Neural cell (in vitro differentiated cells): ENCODE data around the gene MPPED1.

Experiments
- EZH2 ChIP-seq: fragments of 200-600, 300-800 bp; shearing (Covaris generic), sonication (generic); IDR thresholded peaks from 2 replicates; pipeline ENCODE4 v1.6.1; 2014; ENCODE audit warnings: antibody characterized with exemption, low read length, borderline replicate concordance, mild to moderate bottlenecking; ENCODE audit not compliant: insufficient read depth, poor library complexity, severe bottlenecking
- TF ChIP-seq, protein P1 (sequence below): fragments of 450-650 bp; IDR thresholded peaks from 2 replicates; pipeline ENCODE4 v1.5.1; 2014; ENCODE audit warnings: antibody characterized with exemption, mild to moderate bottlenecking, moderate library complexity; ENCODE audit not compliant: poor library complexity, severe bottlenecking

DNA sequence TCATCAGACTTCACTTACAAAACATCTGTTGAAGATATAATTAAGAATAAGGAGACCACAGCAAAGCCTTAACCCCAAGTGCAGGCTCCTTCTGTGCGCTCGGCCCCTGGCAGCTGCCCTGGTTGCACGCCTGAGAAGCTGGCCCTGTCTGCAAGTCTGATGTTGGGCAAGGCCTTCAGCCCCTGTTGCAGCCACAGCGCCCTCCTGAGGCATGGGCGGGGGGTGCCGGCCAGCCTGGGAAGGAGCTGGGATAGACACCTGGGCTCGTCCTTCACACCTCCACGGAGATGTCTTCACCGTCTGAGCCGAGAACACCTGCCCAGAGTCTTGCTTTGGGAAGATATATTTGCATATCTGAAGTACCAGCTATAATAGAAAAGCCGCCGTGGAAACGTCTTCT is 104.1 kb downstream of the MPPED1 start:
- TF ChIP-seq, protein P1, sequence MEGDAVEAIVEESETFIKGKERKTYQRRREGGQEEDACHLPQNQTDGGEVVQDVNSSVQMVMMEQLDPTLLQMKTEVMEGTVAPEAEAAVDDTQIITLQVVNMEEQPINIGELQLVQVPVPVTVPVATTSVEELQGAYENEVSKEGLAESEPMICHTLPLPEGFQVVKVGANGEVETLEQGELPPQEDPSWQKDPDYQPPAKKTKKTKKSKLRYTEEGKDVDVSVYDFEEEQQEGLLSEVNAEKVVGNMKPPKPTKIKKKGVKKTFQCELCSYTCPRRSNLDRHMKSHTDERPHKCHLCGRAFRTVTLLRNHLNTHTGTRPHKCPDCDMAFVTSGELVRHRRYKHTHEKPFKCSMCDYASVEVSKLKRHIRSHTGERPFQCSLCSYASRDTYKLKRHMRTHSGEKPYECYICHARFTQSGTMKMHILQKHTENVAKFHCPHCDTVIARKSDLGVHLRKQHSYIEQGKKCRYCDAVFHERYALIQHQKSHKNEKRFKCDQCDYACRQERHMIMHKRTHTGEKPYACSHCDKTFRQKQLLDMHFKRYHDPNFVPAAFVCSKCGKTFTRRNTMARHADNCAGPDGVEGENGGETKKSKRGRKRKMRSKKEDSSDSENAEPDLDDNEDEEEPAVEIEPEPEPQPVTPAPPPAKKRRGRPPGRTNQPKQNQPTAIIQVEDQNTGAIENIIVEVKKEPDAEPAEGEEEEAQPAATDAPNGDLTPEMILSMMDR, result no peak
- TF ChIP-seq EZH2, result no peak
